Fibroblast of lung (primary cell): ENCODE measurements around the gene GGT7. TPM values are rescaled to one million over a fixed set of nuclear protein-coding genes. Genes with fewer than 3 reads are reported as not detected.

Experiments
- DNase-seq, 2 donors: peaks; one replicate each; pipeline versions ENCODE4 v3.0.0 to v3.0.0-alpha.2; 2010; ENCODE audit warnings: low read depth in 2 of 2
- H2AFZ ChIP-seq: 2 replicates; pipeline ENCODE4 v1.5.1; 2012; ENCODE audit warnings: low read length, control low read depth, inconsistent platforms
- H3K27ac ChIP-seq: 2 replicates; pipeline ENCODE4 v1.5.1; 2011; ENCODE audit warnings: low read length, control low read depth; ENCODE audit not compliant: insufficient read depth
- H3K27me3 ChIP-seq: 2 replicates; pipeline ENCODE4 v1.5.1; 2011; ENCODE audit warnings: mild to moderate bottlenecking, low read length; ENCODE audit not compliant: control insufficient read depth, insufficient read depth
- H3K36me3 ChIP-seq: 2 replicates; pipeline ENCODE4 v1.5.1; 2011; ENCODE audit warnings: low read length; ENCODE audit not compliant: control insufficient read depth, insufficient read depth
- H3K4me1 ChIP-seq: 2 replicates; pipeline ENCODE4 v1.5.1; 2011; ENCODE audit warnings: low read length; ENCODE audit not compliant: control insufficient read depth, insufficient read depth; ENCODE audit errors: extremely low read depth
- H3K4me2 ChIP-seq: 2 replicates; pipeline ENCODE4 v1.5.1; 2011; ENCODE audit warnings: low read length, control low read depth; ENCODE audit not compliant: insufficient read depth; ENCODE audit errors: extremely low read depth
- H3K4me3 ChIP-seq, 4 experiments: fragments of 200-600 bp in 1 of 4; sonication (generic) in 1 of 4; replicated peaks in 1 of 4; 2 replicates each; pipeline ENCODE4 v1.5.1; 2011 to 2016; ENCODE audit warnings: low read length in 4 of 4, low read depth in 3 of 4, mild to moderate bottlenecking in 3 of 4, control low read depth in 2 of 4, inconsistent platforms in 1 of 4, mixed read lengths in 1 of 4; ENCODE audit not compliant: insufficient read depth in 1 of 4; ENCODE audit errors: control extremely low read depth in 1 of 4
- H3K79me2 ChIP-seq: 2 replicates; pipeline ENCODE4 v1.5.1; 2012; ENCODE audit warnings: mild to moderate bottlenecking, low read length, inconsistent platforms; ENCODE audit not compliant: control insufficient read depth, insufficient read depth
- H3K9ac ChIP-seq: 2 replicates; pipeline ENCODE4 v1.5.1; 2011; ENCODE audit warnings: mild to moderate bottlenecking, low read length, control low read depth; ENCODE audit not compliant: insufficient read depth
- H3K9me3 ChIP-seq: 2 replicates; pipeline ENCODE4 v1.5.1; 2012; ENCODE audit warnings: low read depth, low read length; ENCODE audit not compliant: control insufficient read depth, insufficient read depth
- H4K20me1 ChIP-seq: 2 replicates; pipeline ENCODE4 v1.5.1; 2011; ENCODE audit warnings: low read length; ENCODE audit not compliant: control insufficient read depth, insufficient read depth; ENCODE audit errors: extremely low read depth
- EZH2 ChIP-seq: IDR thresholded peaks from 2 replicates; pipeline ENCODE4 v1.5.1; 2012; ENCODE audit warnings: low read length, control low read depth, mild to moderate bottlenecking; ENCODE audit errors: missing control alignments
- polyA plus RNA-seq, 2 donors: library from polyadenylated mRNA; depleted of rRNA in 1 of 2; stranded (reverse) in 1 of 2; unstranded in 1 of 2; fragments of >200 nt; gene quantifications; 2 replicates each; pipeline ENCODE4 v1.2.1, GENCODE V29; 2011 to 2012; ENCODE audit warnings: missing spikeins in 1 of 2
- total RNA-seq: library from RNA; depleted of rRNA; stranded (reverse); fragments of >200 nt; gene quantifications from 2 replicates; pipeline ENCODE4 v1.2.1, GENCODE V29; 2014
- TF ChIP-seq, protein P1 (sequence below), 2 donors: IDR thresholded peaks in 1 of 2; conservative IDR thresholded peaks in 1 of 2; 1 replicate in 1 of 2; 2 replicates in 1 of 2; pipeline ENCODE4 v1.5.1; 2011 to 2012; ENCODE audit warnings: low read length in 2 of 2, control low read depth in 1 of 2, inconsistent platforms in 1 of 2, low read depth in 1 of 2, mild to moderate bottlenecking in 1 of 2

Gene GGT7
- total and polyA plus RNA-seq, 2 donors (not counting 1 experiment from before 2014, with no cell fraction given): 10.3 to 15.2 TPM

DNA sequence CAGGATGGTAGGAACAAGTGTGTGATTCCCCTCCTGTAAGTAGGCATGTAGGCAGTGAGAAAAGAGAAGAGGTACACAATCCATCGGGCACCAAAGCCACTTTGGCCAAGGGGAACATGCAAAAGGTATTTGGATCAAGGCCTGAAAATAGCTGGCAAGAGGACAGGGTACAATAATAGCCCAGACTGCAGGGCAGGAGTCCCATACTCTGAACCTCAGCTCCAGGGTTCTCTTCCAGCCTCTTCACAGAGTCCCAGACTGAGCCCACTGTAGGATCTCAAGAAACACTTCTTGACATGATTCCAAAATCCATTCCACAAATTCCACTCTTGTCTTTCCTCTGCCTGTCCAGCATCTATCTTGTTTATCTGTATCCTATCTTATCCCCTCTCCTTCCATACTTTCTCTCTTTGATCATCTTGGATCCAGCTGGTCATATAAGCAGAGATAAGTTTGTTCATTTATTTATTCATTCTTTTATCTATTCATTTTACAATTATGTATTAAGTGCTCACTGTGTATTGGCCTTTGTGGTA lies 23.5 kb upstream of the GGT7 start:
- Histone ChIP-seq H4K20me1 (no peaks in the 10 kb centered on the region), H3K4me1 (peaks cover 6% of the 10 kb centered on the region), H3K9me3 (no peaks in the 10 kb centered on the region), H3K36me3 (no peaks in the 10 kb centered on the region), H3K9ac (no peak overlapping the region), H3K4me2 (no peak overlapping the region), H3K27me3 (no peaks in the 10 kb centered on the region), H3K79me2 (no peaks in the 10 kb centered on the region), H3K4me3 (no peak overlapping the region), H2AFZ (no peak overlapping the region), H3K27ac (no peak overlapping the region)
- DNase-seq: peak in 1 of 2 donors; percentile 53
- TF ChIP-seq, protein P1, sequence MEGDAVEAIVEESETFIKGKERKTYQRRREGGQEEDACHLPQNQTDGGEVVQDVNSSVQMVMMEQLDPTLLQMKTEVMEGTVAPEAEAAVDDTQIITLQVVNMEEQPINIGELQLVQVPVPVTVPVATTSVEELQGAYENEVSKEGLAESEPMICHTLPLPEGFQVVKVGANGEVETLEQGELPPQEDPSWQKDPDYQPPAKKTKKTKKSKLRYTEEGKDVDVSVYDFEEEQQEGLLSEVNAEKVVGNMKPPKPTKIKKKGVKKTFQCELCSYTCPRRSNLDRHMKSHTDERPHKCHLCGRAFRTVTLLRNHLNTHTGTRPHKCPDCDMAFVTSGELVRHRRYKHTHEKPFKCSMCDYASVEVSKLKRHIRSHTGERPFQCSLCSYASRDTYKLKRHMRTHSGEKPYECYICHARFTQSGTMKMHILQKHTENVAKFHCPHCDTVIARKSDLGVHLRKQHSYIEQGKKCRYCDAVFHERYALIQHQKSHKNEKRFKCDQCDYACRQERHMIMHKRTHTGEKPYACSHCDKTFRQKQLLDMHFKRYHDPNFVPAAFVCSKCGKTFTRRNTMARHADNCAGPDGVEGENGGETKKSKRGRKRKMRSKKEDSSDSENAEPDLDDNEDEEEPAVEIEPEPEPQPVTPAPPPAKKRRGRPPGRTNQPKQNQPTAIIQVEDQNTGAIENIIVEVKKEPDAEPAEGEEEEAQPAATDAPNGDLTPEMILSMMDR (conservative IDR thresholded peaks at IDR 0.05 in 1 of 2, IDR thresholded peaks at IDR 0.05 in 1 of 2; ENCODE audit: low read depth in 1 of 2, low read length in 2 of 2): no peak

DNA sequence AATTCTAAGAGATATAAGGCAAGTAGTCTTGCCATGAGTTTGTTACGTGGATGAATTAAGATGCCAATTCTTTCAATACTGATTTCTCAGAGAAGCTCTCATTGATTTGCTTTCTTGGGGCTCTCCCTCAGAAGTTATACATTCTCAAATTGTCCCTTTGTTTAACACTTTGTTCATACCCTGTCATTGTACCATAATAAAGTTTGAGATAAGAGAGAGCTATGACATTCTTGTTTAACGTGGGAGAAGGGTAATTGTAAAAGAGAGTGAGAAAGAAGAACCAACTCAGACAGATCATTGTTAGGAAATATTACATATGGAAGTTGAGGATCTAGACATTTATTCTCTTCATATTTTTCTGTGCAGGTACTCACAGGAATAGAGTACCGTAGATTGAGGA lies 22.8 kb upstream of the GGT7 start:
- no peak overlapping the region for H3K9ac ChIP-seq
- no peaks in the 10 kb centered on the region for H3K36me3 ChIP-seq
- DNase-seq: no peak
- no peak overlapping the region for H3K4me3 ChIP-seq
- no peak for TF ChIP-seq EZH2
- TF ChIP-seq, protein P1 (conservative IDR thresholded peaks at IDR 0.05 in 1 of 2, IDR thresholded peaks at IDR 0.05 in 1 of 2; ENCODE audit: low read depth in 1 of 2, low read length in 2 of 2): no peak
- no peaks in the 10 kb centered on the region for H3K9me3 ChIP-seq
- H3K4me1 ChIP-seq: peaks cover 6% of the 10 kb centered on the region
- H3K27me3 ChIP-seq: no peaks in the 10 kb centered on the region
- no peaks in the 10 kb centered on the region for H3K79me2 ChIP-seq
- H4K20me1 ChIP-seq: no peaks in the 10 kb centered on the region
- H3K4me2 ChIP-seq: no peak overlapping the region
- no peak overlapping the region for H2AFZ ChIP-seq
- no peak overlapping the region for H3K27ac ChIP-seq

DNA sequence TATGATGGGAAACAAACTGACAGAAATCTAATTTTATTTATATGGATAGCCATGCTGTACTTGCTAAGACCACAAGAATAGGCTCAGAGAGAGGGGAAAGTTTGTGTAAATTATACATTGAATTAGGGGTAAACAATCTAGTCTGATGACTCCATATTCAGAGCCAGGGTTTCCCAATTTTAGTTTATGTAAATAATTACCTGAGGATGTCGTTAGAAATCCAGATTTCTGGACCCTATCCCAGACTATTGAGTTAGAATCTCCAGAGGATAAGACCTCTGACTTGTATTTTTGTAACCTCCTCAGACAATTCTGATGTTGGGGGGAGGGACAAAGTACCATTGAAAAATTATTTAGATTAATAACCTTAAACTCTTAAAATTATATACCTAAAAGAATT lies 22.1 kb upstream of the GGT7 start:
- H3K9me3 ChIP-seq: no peaks in the 10 kb centered on the region
- no peak for DNase-seq
- H3K4me2 ChIP-seq: no peak overlapping the region
- no peak overlapping the region for H3K9ac ChIP-seq
- peaks cover 4% of the 10 kb centered on the region for H3K4me1 ChIP-seq
- H3K27ac ChIP-seq: no peak overlapping the region
- TF ChIP-seq EZH2: no peak
- TF ChIP-seq, protein P1 (conservative IDR thresholded peaks at IDR 0.05 in 1 of 2, IDR thresholded peaks at IDR 0.05 in 1 of 2; ENCODE audit: low read depth in 1 of 2, low read length in 2 of 2): no peak
- H3K36me3 ChIP-seq: no peaks in the 10 kb centered on the region
- no peaks in the 10 kb centered on the region for H4K20me1 ChIP-seq
- no peaks in the 10 kb centered on the region for H3K79me2 ChIP-seq
- H3K27me3 ChIP-seq: no peaks in the 10 kb centered on the region
- H3K4me3 ChIP-seq: no peak overlapping the region
- H2AFZ ChIP-seq: no peak overlapping the region
